GM10266 (cell line): ENCODE measurements around the gene SLC1A5.
"Not testable (repeated sequence)": the region's sequence is repeated elsewhere in the genome, so short reads cannot be mapped to it uniquely, and the experiment has no call there.

Experiments
- DNase-seq: peaks from one replicate; pipeline ENCODE4 v3.0.0; 2012; ENCODE audit errors: extremely low spot score
- TF ChIP-seq, protein P1 (sequence below): IDR thresholded peaks from 2 replicates; pipeline ENCODE4 v1.5.1; 2012; ENCODE audit warnings: mild to moderate bottlenecking, low read depth; ENCODE audit not compliant: control insufficient read depth, insufficient read depth; ENCODE audit errors: missing control alignments

SLC1A5 gene

DNA sequence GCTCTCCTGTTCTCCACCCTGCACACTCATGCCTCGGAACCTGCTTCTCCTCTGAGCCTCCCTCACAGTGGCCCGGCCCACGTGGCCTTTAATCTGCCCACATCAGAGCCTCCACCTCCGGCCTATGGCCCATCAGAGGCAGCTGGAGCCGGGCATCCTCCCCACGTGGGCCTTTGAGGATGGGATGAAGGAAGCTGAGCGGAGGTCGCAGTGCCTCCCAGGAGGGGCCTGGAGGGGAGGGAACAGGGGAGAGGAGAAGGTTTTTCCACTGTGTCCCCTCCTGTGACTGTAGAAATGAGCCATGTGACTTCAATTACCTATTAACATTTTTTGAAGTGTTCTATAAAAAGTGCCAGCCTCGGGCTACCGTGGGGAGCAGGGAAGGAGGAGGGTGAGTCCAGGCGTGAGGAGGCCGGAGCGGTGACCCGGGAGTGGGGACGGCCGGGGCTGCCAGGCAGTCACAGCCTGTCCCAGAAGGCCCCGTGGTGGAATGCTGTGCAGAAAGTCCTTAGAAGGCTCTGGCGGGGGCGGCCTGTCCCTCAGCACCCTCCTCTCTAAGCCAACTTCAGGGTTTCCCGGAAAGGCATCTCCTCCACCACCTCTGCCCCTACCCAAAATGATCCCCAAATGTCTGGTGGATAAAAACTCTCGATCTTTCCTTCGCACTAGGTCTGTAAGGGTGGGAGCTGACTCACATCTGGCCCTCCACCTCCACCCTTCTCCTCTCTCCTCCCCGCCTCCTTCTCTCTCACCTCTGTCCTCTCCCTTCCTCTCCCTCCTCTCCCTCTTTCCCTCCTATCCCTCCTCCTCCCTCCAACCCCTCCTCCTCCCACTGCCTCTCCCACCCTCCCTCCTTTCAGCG, 24.8 kb upstream of the SLC1A5 start:
- no peak for DNase-seq
- TF ChIP-seq, protein P1, sequence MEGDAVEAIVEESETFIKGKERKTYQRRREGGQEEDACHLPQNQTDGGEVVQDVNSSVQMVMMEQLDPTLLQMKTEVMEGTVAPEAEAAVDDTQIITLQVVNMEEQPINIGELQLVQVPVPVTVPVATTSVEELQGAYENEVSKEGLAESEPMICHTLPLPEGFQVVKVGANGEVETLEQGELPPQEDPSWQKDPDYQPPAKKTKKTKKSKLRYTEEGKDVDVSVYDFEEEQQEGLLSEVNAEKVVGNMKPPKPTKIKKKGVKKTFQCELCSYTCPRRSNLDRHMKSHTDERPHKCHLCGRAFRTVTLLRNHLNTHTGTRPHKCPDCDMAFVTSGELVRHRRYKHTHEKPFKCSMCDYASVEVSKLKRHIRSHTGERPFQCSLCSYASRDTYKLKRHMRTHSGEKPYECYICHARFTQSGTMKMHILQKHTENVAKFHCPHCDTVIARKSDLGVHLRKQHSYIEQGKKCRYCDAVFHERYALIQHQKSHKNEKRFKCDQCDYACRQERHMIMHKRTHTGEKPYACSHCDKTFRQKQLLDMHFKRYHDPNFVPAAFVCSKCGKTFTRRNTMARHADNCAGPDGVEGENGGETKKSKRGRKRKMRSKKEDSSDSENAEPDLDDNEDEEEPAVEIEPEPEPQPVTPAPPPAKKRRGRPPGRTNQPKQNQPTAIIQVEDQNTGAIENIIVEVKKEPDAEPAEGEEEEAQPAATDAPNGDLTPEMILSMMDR, result no peak

DNA sequence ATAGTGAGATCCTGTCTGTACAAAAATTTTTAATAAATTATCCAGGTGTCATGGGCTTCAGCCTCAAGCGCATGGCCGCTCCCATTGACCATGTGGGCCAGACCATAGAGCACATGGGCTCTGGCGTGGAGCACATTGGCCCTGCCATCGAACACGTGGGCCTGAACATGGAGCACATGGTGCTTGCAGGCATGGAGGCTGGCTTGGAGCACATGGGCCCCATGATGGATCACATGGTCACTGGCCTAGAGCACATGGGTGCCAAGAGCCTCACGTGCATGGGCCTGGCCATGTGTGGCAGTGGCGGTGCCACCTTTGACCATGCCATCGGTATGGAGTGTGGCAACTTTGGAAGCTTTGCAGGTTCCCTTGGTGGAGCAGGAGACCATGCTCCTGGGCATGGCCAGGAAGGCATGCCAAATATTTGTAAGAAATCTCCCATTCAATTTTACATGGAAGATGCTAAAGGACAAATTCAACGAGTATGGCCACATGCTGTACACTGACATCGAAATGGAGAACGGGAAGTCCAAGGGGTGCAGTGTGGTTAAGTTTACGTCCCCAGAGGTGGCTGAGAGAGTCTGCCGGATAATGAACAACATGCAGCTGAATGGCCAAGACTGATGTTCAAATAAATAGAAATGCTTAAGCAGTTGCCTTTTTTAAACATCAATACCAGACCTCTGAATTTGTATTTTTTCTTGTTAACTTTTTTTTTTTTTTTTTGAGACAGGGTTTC, 21.3 kb upstream of the SLC1A5 start:
- no peak for DNase-seq

DNA sequence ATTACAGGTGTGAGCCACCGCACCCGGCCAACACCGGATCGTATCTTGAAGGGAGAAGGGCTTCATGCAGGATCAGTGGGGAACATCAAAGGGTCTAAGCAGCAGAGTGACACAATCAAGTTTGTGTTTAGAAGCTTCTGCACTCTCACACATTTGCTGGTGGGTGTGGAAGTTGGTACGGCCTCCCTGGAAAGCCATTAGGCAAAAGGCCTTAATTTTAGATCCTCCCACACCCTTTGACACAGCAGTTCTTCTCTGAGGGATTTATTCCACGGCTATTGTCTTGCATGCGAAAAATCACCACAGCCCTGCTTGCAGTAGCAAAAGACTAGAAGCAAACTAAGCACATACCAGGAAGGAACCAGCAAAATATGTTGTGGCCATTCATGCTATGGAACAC, 18.3 kb upstream of the SLC1A5 start:
- no peak for DNase-seq
- TF ChIP-seq, protein P1, result no peak

More for the DNA sequence above, 21.3 kb upstream of the SLC1A5 start:
- TF ChIP-seq, protein P1, result no peak

DNA sequence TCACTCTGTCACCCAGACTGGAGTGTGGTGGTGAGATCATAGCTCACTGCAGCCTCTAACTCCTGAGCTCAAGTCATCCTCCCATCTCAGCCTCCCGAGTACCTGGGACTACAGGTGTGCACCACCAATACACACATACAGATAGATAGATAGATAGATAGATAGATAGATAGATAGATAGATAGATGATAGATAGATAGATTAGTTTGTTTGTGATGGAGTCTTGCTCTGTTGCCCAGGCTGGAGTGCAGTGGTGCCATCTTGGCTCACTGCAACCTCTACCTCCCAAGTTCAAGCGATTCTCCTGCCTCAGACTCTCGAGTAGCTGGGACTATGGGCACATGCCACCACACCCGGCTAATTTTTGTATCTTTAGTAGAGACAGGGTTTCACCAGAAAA, 16.0 kb upstream of the SLC1A5 start:
- not testable (repeated sequence) for DNase-seq

DNA sequence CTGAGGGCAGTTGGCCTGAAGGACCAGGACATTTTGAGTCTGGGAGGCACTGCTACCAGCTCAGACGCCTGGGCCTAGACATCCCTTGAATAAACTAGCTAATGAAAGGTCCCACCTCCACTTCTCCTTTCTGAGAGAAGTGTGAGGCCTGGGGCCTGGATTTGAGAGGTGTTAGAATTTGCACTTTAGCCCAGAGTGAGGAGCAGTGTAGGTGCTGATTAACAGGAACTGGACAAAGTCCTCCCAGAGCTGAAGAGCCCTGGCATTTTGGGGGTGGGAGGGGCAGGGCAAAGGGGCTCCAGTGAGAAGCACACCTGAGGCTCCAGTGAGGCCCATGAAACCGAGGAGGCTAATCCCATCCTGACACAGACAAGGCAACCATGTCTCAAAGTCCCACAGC, 15.2 kb upstream of the SLC1A5 start:
- TF ChIP-seq, protein P1, result no peak
- no peak for DNase-seq

DNA sequence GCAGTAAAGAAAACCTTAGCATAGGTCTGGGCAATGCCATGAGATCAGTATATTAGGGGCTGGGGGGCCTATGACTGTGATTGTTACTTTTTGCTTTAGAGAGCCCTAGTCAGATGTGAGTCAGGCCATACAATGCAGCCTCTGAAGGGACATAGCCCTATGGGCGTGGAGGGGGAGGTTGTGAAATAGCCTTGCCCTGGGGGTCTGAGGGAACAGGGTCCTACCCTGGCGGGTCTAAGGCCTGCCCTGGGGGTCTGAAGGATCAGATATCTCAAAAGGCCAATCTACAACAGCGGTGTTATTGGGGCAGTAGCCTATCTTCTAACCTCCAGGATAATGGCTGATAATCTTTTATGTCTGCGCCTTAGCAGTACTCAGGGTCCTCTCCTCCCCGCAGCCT, 13.8 kb upstream of the SLC1A5 start:
- no peak for DNase-seq
- TF ChIP-seq, protein P1, result no peak

DNA sequence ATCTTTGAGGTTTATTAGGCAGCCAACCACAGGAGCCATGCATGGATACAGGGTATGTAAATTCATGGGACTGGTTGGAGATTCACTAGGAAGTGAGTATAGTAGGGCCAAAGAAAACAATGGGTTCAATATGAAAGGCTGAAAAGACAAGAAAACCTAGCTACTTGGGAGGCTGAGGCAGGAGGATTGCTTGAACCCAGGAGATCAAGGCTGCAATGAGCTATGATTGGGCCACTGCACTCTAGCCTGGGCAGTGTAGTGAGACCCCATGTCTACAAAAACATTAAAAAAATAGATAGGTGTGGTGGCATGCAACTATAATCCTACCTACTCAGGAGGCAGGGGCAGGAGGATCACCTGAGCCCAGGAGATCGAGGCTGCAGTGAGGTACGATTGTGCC, 10.3 kb upstream of the SLC1A5 start:
- TF ChIP-seq, protein P1, result no peak
- no peak for DNase-seq

DNA sequence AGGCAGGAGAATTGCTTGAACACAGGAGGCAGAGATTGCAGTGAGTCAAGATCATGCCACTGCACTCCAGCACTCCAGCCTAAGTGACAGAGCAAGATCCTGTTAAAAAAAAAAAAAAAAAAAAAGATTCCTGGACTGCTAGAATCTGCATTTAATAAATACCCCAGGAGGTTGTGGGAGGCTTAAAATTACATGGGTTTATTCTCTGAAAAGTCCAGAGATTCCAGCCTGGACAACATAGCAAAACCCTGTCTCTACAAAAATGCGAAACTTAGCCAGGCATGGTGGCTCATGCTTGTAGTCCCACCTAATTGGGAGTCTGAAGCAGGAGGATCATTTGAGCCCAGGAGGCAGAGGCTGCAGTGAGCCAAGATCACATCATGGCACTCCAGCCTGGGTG, 9.5 kb upstream of the SLC1A5 start:
- no peak for DNase-seq
- TF ChIP-seq, protein P1, result no peak
